Dedifferentiated amniotic fluid mesenchymal stem cell (primary cell): ENCODE measurements around the gene PIK3C2A.

Source experiments
- DNase-seq: peaks from one replicate; pipeline ENCODE4 v3.0.0-alpha.2; 2016; ENCODE audit errors: extremely low spot score

Gene PIK3C2A

DNA sequence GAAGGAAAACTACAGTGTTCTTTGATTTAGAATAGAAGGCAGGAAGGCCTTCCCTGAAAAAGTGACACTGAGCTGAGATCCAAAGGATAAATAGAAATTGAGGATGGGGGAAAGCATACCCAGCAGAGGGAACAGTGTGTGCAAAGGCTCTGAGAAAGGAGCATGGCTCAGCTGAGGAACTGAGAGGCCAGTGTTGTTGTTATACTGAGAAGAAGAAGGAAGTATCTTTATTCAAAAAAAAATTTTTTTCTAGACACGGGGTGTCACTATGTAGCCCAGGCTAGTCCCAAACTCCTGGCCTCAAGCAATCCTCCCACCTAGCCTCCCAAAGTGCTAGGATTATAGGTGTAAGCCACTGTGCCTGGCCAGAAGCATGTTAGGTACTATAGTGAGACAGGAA is 3.5 kb upstream of the PIK3C2A start:
- DNase-seq = no peak

GRCh38 chr11:17209939-17210245 is 2.1 kb upstream of the PIK3C2A start:
- DNase-seq = no peak

DNA sequence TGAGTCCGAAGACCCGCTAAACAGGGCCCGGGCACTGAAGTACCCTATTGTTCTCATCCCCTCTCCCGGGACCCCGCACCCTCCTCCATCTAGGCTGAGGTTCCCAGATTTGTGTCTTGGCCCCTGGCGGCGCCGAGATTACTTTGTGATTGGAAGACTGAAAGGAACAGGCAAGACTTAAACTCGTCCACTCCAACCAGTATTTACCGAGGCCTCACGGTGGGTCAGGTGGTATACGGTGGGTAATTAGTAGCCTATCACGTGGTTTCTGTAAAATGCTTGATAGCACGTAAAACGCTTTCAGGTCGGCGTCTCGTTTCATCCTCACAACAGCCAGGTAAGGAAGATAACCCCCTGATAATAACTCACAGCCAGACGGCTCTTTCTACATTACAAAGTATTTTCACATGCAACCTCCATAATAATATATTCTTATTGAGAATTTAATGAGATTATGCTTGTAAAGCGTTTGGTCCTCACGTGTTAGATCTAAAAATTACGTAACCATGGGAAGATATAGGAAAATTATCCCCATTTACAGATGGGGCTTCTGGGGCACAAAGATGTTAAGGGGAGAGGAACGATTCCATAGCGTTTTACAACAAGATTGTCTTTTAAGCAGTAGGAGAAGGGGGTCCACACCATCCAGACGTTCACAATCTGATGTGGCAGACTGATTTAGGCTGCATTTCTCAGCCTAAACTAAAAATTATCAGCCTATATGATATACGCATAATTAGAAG is 642 bp upstream of the PIK3C2A start:
- DNase-seq = peak; percentile 44

DNA sequence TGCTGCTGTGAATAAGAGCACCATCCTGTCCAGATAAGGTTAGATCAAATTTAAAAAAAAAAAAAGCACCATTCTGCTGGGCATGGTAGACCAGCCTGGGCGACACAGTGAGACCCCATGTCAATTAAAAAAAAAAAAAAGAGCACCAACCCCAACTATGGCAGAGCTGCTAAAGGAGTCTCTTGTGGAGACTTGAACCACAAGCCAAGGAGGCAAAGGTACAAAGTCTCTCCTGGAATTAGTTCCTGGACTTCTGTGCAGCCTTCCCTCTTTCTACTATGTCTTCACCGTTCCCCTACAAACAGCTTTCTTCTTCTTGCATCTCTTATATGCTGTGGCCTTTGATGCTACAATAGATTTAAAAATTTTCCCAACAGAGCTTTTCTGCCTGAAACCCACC is 1.3 kb downstream of the PIK3C2A start:
- DNase-seq = no peak

DNA sequence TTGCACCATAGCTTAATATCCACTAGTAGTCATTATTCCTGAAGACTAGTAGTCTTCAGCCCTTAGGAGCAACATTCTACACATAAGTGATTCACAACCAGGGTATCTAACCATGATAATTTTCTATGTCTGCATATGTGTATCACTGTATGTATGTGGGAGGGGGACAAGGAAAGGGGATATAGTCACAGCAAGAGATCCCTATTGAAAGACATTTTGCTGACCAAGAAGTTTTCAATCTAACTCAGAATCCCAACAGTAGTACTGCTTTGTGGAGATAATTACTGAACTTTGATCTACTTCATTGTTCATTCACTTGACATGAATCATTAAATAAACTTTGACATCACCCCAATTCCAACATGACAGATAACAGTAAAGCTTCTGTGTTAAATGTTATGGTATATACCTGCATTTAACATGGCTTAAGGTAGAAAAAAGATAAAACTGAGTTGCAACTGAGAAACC is 10.3 kb downstream of the PIK3C2A start:
- no peak for DNase-seq

- DNase-seq = no peak
Measured at GRCh38 chr11:17188675-17189074, 19.1 kb downstream of the PIK3C2A start.

GRCh38 chr11:17186932-17187692 is 20.7 kb downstream of the PIK3C2A start:
- DNase-seq = no peak

- no peak for DNase-seq
Measured at GRCh38 chr11:17185938-17186337, 21.8 kb downstream of the PIK3C2A start.

GRCh38 chr11:17184882-17185587 is 22.8 kb downstream of the PIK3C2A start:
- DNase-seq = no peak

DNA sequence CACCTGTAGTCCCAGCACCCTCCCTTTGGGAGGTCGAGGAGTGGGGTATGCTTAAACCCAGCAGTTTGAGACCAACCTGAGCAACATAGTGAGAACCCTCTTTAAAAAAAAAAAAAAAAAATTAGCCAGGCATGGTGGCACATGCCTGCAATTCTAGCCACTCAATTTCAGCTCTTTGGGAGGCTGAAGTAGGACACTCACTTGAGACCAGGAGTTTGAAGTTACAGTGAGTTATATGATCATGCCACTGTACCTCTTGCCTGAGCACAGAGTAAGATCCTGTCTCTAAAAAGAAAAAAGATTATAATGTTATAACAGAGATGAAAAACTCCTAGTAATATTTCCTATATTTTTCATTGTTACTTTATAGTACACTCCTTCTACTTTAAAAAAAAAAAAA is 23.9 kb downstream of the PIK3C2A start:
- no peak for DNase-seq

DNA sequence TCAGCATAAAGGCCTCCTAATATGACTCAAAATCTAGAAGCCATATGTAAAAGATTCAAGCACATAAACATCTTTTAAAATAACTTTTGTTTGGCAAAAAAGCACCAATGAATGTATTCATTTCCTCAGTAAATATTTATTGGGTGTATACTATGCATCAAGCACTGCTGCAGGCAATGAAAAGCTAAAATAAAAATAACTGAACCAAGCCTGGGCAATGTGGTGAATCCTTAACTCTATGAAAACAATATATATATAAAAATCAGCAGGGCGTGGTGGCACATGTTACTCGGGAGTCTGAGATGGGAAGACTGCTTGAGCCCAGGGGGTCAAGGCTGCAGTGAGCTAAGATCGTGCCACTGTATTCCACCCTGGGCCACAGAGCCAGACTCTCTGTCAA is 27.8 kb downstream of the PIK3C2A start:
- DNase-seq = no peak

DNA sequence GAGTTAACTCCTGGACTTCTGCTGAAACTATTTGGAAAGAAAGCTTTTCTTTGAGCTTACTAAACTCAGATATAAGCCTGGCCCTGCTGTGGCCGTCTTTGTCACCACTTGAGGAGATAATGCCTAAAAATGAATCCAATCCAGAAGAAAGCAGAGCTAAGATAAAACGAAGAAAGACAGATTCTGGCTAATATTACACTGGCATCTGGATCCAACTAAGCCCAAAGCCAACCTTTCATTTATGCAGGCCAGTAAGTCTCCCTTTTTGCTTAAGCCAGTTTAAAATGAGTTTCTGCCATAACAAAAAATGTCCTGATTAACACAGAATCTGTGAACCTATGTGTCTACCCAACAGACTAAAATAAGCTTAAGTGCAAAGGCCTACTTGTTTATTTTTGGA is 34.5 kb downstream of the PIK3C2A start:
- DNase-seq = no peak

GRCh38 chr11:17171916-17172315 is 35.9 kb downstream of the PIK3C2A start:
- no peak for DNase-seq

DNA sequence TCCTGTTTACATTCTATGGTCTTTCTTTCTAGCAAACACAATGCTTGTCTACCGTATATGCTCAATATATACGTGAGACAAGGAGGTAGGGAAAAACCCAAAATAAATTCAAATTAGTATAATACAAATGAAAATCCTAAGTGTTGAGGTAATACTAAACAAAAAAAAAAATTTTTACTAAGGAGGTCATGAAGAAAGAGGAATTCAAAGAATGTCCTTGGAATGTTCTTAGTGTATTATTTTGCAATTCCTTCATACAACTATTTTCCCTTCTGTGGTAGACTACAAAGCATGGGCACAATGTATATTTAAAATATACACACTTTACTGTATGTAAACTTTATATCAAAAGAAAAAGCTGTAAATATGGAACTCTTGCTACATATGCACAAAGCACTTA is 36.4 kb downstream of the PIK3C2A start:
- peak; percentile 54 for DNase-seq

GRCh38 chr11:17169876-17170275 is 37.9 kb downstream of the PIK3C2A start:
- no peak for DNase-seq

GRCh38 chr11:17165247-17165890 is 42.4 kb downstream of the PIK3C2A start:
- DNase-seq = no peak

- DNase-seq = no peak
Measured at GRCh38 chr11:17164361-17165246, 43.2 kb downstream of the PIK3C2A start.

- no peak for DNase-seq
Measured at GRCh38 chr11:17163736-17164135, 44.0 kb downstream of the PIK3C2A start.

DNA sequence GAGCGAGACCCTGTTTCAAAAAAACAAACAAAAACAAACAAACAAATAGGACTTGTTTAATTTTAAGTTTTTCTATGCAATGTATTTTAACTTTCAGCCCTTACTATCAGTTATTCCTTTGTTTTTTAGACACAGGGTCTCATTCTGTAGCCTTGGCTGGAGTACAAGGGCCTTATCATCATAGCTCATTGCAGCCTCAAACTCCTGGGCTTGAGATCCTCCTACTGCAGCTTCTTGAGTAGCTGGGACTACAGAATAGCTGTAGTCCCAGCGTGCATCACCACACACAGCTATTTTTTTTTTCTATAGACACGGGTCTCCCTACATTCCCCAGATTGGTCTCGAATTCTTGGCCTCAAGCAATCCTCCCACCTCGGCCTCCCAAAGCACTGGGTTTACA is 44.5 kb downstream of the PIK3C2A start:
- no peak for DNase-seq

DNA sequence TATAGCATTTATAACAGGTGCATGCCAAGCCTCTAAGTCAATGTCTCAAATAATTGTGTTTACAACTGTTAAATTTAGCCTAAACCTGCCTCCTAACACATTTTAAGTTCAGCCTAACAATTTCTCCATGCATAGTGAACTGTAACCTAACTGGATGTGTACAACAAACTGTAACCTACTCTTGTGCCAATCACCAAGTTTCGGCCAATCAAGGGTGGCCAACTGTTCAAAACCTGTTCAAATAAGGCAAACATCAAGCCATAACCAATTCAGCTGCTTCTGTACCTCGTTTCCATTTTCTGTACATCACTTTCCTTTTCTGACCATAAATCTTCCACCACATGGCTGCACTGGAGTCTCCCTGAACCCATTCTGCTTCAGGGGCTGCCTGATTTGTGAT is 45.4 kb downstream of the PIK3C2A start:
- DNase-seq = no peak

DNA sequence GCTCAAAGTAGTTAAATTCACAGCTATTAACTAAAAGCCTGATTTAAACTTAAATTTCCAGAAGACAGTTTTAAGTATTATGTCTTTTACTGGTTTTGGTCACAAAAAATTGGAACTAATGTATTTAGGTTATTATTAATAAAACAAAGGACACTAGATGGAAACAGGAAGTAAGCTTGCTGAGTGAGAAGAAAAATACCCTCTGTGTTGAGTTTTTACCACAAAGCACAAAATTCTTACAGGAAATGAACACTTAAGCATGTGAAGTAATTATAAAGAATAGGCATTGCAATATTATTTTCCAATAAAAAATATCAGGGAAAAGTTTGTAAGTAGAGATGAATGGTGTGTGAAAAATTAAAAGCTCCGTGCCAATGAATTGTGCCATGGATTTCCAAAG is 46.3 kb downstream of the PIK3C2A start:
- no peak for DNase-seq
